SU-DHL-6 (cell line): ENCODE results near the gene TECPR2.

Experiments
- H2AFZ ChIP-seq: fragments of 200-600 bp; sonication (generic); 2 replicates; pipeline ENCODE4 v1.6.1; 2014; ENCODE audit warnings: low read depth, mild to moderate bottlenecking, moderate library complexity, mixed read lengths, antibody characterized with exemption, low read length; ENCODE audit not compliant: severe bottlenecking
- H3F3A ChIP-seq: fragments of 200-600 bp; shearing (Covaris generic); 2 replicates; pipeline ENCODE4 v1.6.0; 2016; ENCODE audit warnings: antibody characterized with exemption, mild to moderate bottlenecking; ENCODE audit not compliant: insufficient read depth
- H3K27ac ChIP-seq: fragments of 200-600 bp; sonication (generic); 2 replicates; pipeline ENCODE4 v1.5.1; 2016; ENCODE audit warnings: low read depth, mild to moderate bottlenecking, low read length, moderate library complexity, mixed read lengths
- H3K27me3 ChIP-seq: fragments of 200-600 bp; sonication (generic), shearing (Covaris generic); 2 replicates; pipeline ENCODE4 v1.6.0; 2014; ENCODE audit warnings: mild to moderate bottlenecking, low read length
- H3K36me3 ChIP-seq: fragments of 200-600 bp; sonication (generic); 2 replicates; pipeline ENCODE4 v1.6.1; 2014; ENCODE audit warnings: mild to moderate bottlenecking, low read length, mixed read lengths
- H3K4me2 ChIP-seq: fragments of 300-600, 200-600 bp; shearing (Covaris generic), sonication (generic); 2 replicates; pipeline ENCODE4 v1.6.0; 2014; ENCODE audit warnings: low read length, low read depth, mild to moderate bottlenecking; ENCODE audit not compliant: poor library complexity, severe bottlenecking
- H3K4me3 ChIP-seq: fragments of 200-600 bp; sonication (generic); 2 replicates; pipeline ENCODE4 v1.5.1; 2014; ENCODE audit warnings: antibody characterized with exemption, low read length, mild to moderate bottlenecking, mixed read lengths; ENCODE audit not compliant: insufficient read depth, poor library complexity, severe bottlenecking
- H3K79me2 ChIP-seq: fragments of 200-600 bp; sonication (generic); 2 replicates; pipeline ENCODE4 v1.6.1; 2014; ENCODE audit warnings: mild to moderate bottlenecking, low read length, moderate library complexity; ENCODE audit not compliant: insufficient read depth
- H3K9ac ChIP-seq: fragments of 200-600 bp; sonication (generic); 2 replicates; pipeline ENCODE4 v1.7.0; 2014; ENCODE audit warnings: mild to moderate bottlenecking, low read length
- H3K9me2 ChIP-seq: fragments of 200-600 bp; sonication (generic); replicated peaks from 2 replicates; pipeline ENCODE4 v1.6.1; 2014; ENCODE audit warnings: low read length; ENCODE audit not compliant: insufficient read depth
- H3K9me3 ChIP-seq: fragments of 200-600 bp; sonication (generic); 2 replicates; pipeline ENCODE4 v1.6.1; 2014; ENCODE audit warnings: low read length, mixed read lengths; ENCODE audit not compliant: insufficient read depth
- H4K20me1 ChIP-seq: fragments of 200-600 bp; sonication (generic); 2 replicates; pipeline ENCODE4 v1.6.1; 2014; ENCODE audit warnings: low read depth, mild to moderate bottlenecking, antibody characterized with exemption, low read length, moderate library complexity, mixed read lengths
- CTCF ChIP-seq: fragments of 200-600 bp; sonication (generic); IDR thresholded peaks from one replicate; pipeline ENCODE4 v1.5.1; 2017; ENCODE audit warnings: antibody characterized with exemption, mild to moderate bottlenecking, low read length, moderate library complexity; ENCODE audit not compliant: insufficient read depth, poor library complexity, severe bottlenecking
- EZH2phosphoT487 ChIP-seq: fragments of 200-600 bp; sonication (generic), shearing (Covaris generic); conservative IDR thresholded peaks from 2 replicates; pipeline ENCODE4 v1.6.1; 2018; ENCODE audit warnings: mild to moderate bottlenecking, antibody characterized with exemption, low read length, moderate library complexity, mixed read lengths

The TECPR2 gene

DNA sequence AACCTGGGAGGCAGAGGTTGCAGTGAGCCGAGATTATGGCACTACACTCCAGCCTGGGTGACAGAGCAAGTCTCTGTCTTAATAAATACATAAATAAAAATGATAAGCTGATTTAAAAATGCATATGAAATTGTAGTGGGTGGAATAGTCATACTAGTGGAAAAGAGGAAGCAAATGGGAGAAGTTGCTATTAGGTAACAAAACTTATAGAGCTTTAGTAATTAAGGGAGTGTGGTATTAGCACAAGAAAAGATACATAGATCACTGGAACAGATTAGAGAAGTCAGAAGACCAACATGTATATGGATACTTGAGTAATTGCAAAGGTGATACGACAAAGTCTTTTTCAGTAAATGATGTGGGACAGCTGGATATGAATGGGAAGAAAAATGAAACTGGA is 26.5 kb downstream of the TECPR2 start:
- TF ChIP-seq EZH2phosphoT487: no peak
- Histone ChIP-seq H3K9ac (no peak overlapping the region), H3F3A (no peaks in the 10 kb centered on the region), H3K4me3 (no peak overlapping the region), H3K36me3 (no peaks in the 10 kb centered on the region), H2AFZ (no peak overlapping the region), H4K20me1 (no peaks in the 10 kb centered on the region), H3K79me2 (no peaks in the 10 kb centered on the region), H3K9me3 (no peaks in the 10 kb centered on the region), H3K27ac (no peak overlapping the region), H3K27me3 (no peaks in the 10 kb centered on the region), H3K9me2 (no peaks in the 10 kb centered on the region), H3K4me2 (no peak overlapping the region)

- Histone ChIP-seq H3K4me2 (no peak overlapping the region), H3K27me3 (no peaks in the 10 kb centered on the region), H3K4me3 (no peak overlapping the region), H3K36me3 (no peaks in the 10 kb centered on the region), H3F3A (no peaks in the 10 kb centered on the region), H4K20me1 (no peaks in the 10 kb centered on the region), H3K27ac (no peak overlapping the region), H2AFZ (no peak overlapping the region), H3K9ac (no peak overlapping the region), H3K9me3 (no peaks in the 10 kb centered on the region), H3K9me2 (no peaks in the 10 kb centered on the region), H3K79me2 (no peaks in the 10 kb centered on the region)
- TF ChIP-seq EZH2phosphoT487 (no peak), CTCF (no peak)
Observed at GRCh38 chr14:102390064-102390855, 27.5 kb downstream of the TECPR2 start.

- Histone ChIP-seq H3K9me3 (no peaks in the 10 kb centered on the region), H3K4me2 (no peak overlapping the region), H3K27me3 (no peaks in the 10 kb centered on the region), H3K27ac (no peak overlapping the region), H4K20me1 (no peaks in the 10 kb centered on the region), H3F3A (no peaks in the 10 kb centered on the region), H3K36me3 (no peaks in the 10 kb centered on the region), H3K79me2 (no peaks in the 10 kb centered on the region), H3K9ac (no peak overlapping the region), H3K9me2 (no peaks in the 10 kb centered on the region), H3K4me3 (no peak overlapping the region), H2AFZ (no peak overlapping the region)
- TF ChIP-seq EZH2phosphoT487 (no peak), CTCF (no peak)
Observed at GRCh38 chr14:102392506-102392905, 29.8 kb downstream of the TECPR2 start.

GRCh38 chr14:102394717-102395375 is 32.1 kb downstream of the TECPR2 start:
- H3K4me2 ChIP-seq: no peak overlapping the region
- no peak overlapping the region for H3K9ac ChIP-seq
- no peak overlapping the region for H3K27ac ChIP-seq
- H3K36me3 ChIP-seq: no peaks in the 10 kb centered on the region
- no peaks in the 10 kb centered on the region for H3K27me3 ChIP-seq
- no peaks in the 10 kb centered on the region for H3K9me2 ChIP-seq
- no peaks in the 10 kb centered on the region for H3K79me2 ChIP-seq
- H3K4me3 ChIP-seq: no peak overlapping the region
- H3K9me3 ChIP-seq: no peaks in the 10 kb centered on the region
- no peaks in the 10 kb centered on the region for H3F3A ChIP-seq
- H4K20me1 ChIP-seq: no peaks in the 10 kb centered on the region
- H2AFZ ChIP-seq: no peak overlapping the region
- no peak for TF ChIP-seq EZH2phosphoT487
- no peak for TF ChIP-seq CTCF
